Mucosa of rectum (tissue), 2 donors: ENCODE results near the gene SFRP2.
A peak's percentile ranks its signal among the peaks of the same experiment; 100 is the strongest.

Experiments used
- H3K27ac ChIP-seq, 2 donors: one replicate each; pipeline ENCODE4 v1.7.0; 2013; ENCODE audit warnings: inconsistent platforms in 2 of 2, low read depth in 2 of 2, low read length in 2 of 2
- H3K27me3 ChIP-seq, 2 donors: one replicate each; pipeline ENCODE4 v1.7.0; 2013; ENCODE audit warnings: low read length in 2 of 2; ENCODE audit not compliant: control insufficient read depth in 2 of 2, insufficient read depth in 2 of 2
- H3K36me3 ChIP-seq, 2 donors: one replicate each; pipeline ENCODE4 v1.7.0; 2013; ENCODE audit warnings: low read length in 2 of 2; ENCODE audit not compliant: control insufficient read depth in 2 of 2, insufficient read depth in 2 of 2
- H3K4me1 ChIP-seq, 2 donors: one replicate each; pipeline ENCODE4 v1.7.0; 2013; ENCODE audit warnings: low read length in 2 of 2, mild to moderate bottlenecking in 1 of 2; ENCODE audit not compliant: control insufficient read depth in 2 of 2, insufficient read depth in 2 of 2
- H3K4me3 ChIP-seq, 2 donors: one replicate each; pipeline ENCODE4 v1.7.0; 2013; ENCODE audit warnings: low read length in 2 of 2
- H3K9ac ChIP-seq, 2 donors: one replicate each; pipeline ENCODE4 v1.7.0; 2013; ENCODE audit warnings: low read length in 2 of 2, low read depth in 1 of 2, mild to moderate bottlenecking in 1 of 2
- H3K9me3 ChIP-seq, 2 donors: one replicate each; pipeline ENCODE4 v1.7.0; 2013; ENCODE audit warnings: low read length in 2 of 2; ENCODE audit not compliant: control insufficient read depth in 2 of 2
- donor health status: healthy.
- donor health status: Normal muscosa, but diverticular disease.

SFRP2 gene

DNA sequence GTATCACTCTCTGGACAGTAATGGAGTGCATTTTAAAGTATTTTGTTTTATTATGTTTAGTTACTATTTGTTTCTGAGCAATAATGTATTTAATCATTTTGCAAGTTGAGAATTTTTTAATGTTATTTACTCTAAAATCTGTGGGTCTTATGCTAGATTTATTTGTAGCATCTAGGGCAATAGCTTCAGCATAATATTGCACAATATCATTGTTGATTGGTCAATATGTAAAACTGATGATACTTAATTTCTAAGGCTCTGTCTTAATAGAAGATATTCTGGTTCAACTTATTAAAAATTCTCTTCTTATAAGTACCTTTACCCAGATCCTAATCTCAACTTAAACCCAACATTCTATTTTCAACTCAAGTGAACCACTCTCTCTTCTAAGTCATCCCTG is 11.5 kb downstream of the SFRP2 start:
- no peaks in the 10 kb centered on the region for H3K36me3 ChIP-seq
- peaks cover 0 to 3% of the 10 kb centered on the region in 2 donors for H3K9me3 ChIP-seq
- H3K4me1 ChIP-seq: no peaks in the 10 kb centered on the region
- no peak overlapping the region for H3K27ac ChIP-seq
- no peak overlapping the region for H3K9ac ChIP-seq
- peaks cover 0 to 14% of the 10 kb centered on the region in 2 donors for H3K27me3 ChIP-seq
- no peak overlapping the region for H3K4me3 ChIP-seq

GRCh38 chr4:153776601-153777000 is 12.3 kb downstream of the SFRP2 start:
- H3K4me1 ChIP-seq: no peaks in the 10 kb centered on the region
- no peak overlapping the region for H3K27ac ChIP-seq
- no peak overlapping the region for H3K9ac ChIP-seq
- no peaks in the 10 kb centered on the region for H3K36me3 ChIP-seq
- peaks cover 0 to 10% of the 10 kb centered on the region in 2 donors for H3K27me3 ChIP-seq
- H3K9me3 ChIP-seq: peaks cover 0 to 3% of the 10 kb centered on the region in 2 donors
- H3K4me3 ChIP-seq: no peak overlapping the region

GRCh38 chr4:153773236-153773690 is 15.6 kb downstream of the SFRP2 start:
- no peak overlapping the region for H3K4me3 ChIP-seq
- H3K27ac ChIP-seq: no peak overlapping the region
- peaks cover 0 to 3% of the 10 kb centered on the region in 2 donors for H3K9me3 ChIP-seq
- no peak overlapping the region for H3K9ac ChIP-seq
- peaks cover 0 to 3% of the 10 kb centered on the region in 2 donors for H3K27me3 ChIP-seq
- H3K36me3 ChIP-seq: no peaks in the 10 kb centered on the region
- H3K4me1 ChIP-seq: no peaks in the 10 kb centered on the region

DNA sequence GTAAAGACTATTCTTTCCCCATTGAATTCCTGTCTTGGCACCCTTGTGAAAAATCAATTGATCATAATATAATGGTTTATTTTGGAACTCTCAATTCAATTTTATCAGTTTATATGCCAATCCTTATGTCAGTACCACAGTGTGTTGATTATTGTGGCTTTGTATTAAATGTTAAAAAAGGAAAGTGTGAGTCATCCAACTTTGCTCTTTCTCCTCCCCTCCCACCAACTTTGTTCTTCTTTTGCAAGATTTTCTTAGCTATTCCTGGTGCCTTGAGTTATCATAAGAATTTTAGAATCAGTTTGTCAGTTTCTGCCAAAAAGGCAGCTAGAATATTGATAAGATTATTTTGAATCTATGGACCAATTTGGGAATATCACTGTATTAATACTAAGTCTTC is 17.8 kb downstream of the SFRP2 start:
- Histone ChIP-seq H3K27ac (no peak overlapping the region), H3K36me3 (no peaks in the 10 kb centered on the region), H3K4me1 (no peaks in the 10 kb centered on the region), H3K9ac (no peak overlapping the region), H3K4me3 (no peak overlapping the region), H3K9me3 (no peaks in the 10 kb centered on the region), H3K27me3 (peaks cover 0 to 3% of the 10 kb centered on the region in 2 donors)

DNA sequence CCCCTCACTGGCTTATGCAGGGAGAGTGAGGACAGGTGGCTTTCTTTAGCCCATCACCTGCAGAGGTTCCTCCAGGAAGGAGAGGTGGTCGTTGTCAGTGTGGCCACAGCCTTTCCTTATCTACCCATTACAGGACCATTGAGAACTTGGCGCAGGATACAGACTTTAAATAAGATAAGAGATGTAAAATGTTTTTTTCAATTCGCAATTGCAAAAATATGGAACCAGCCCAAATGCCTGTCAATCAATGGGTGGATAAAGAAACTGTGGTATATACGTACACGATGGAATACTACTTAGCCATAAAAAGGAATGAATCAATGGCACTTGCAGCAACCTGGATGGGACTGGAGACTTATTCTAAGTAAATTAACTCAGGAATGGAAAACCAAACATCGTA is 22.1 kb downstream of the SFRP2 start:
- H3K27ac ChIP-seq: no peak overlapping the region
- H3K4me3 ChIP-seq: no peak overlapping the region
- peaks cover 0 to 5% of the 10 kb centered on the region in 2 donors for H3K27me3 ChIP-seq
- H3K4me1 ChIP-seq: no peaks in the 10 kb centered on the region
- no peaks in the 10 kb centered on the region for H3K9me3 ChIP-seq
- H3K9ac ChIP-seq: no peak overlapping the region
- no peaks in the 10 kb centered on the region for H3K36me3 ChIP-seq

DNA sequence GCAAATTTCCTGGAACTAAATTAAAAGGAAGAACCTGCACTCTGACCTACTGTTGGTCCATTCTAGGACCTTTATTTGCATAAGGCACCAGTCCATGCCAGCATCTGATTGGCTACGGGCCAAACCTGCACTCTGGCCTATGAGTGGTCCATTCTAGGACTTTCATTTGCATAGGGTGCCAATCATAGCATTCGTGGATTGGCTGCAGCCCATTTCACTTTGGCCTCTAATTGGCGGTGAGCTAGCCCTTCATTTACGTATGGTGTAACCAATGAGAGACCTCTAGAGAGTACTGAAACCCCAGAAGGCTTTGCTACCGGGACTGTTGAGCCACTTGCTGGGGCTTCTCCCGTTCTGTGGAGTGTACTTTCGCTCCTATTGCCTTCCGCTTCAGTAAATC is 23.0 kb downstream of the SFRP2 start:
- Histone ChIP-seq H3K9me3 (no peaks in the 10 kb centered on the region), H3K4me3 (no peak overlapping the region), H3K9ac (no peak overlapping the region), H3K36me3 (no peaks in the 10 kb centered on the region), H3K4me1 (no peaks in the 10 kb centered on the region), H3K27ac (no peak overlapping the region), H3K27me3 (peaks cover 0 to 6% of the 10 kb centered on the region in 2 donors)

DNA sequence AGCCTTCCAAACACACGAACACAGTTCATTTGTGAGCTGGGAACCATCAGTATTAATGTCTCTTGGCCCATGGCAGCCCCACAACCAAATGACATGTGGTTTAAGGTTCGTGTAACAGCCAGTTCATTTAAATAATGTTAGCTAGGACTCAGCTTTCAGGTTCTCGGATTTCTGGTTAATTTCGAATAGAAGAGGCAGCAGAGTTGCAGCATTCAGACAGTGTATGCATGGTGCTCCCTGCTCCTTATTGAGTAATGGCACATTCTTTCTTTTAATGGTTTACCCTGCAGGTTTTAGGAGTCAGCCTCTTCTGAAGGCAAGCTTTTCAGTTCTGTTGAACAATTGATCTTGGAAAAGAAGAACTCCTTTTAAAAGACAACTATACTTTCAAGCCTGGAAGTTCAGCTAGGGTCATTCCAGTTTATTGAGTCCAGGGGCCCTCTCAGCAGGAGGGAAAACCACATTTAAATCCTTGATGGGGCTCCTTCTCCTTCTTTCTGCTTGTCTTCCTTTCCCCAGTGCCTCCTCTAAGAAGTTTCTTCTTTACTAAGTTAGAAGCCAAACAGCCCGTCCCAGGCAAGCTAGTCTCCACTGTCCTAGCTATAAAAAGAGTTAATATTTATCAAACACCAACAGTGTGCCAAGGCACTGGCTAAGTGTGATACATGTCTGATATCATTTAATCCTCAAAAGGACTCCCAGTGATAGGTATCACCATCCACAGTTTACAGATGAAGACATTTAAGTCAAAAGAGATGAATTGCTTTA is 24.1 kb downstream of the SFRP2 start:
- Histone ChIP-seq H3K9ac (no peak overlapping the region), H3K9me3 (no peaks in the 10 kb centered on the region), H3K27ac (no peak overlapping the region), H3K27me3 (peaks cover 0 to 10% of the 10 kb centered on the region in 2 donors), H3K36me3 (no peaks in the 10 kb centered on the region), H3K4me3 (no peak overlapping the region), H3K4me1 (no peaks in the 10 kb centered on the region)

- no peak overlapping the region for H3K9ac ChIP-seq
- H3K9me3 ChIP-seq: no peaks in the 10 kb centered on the region
- no peak overlapping the region for H3K4me3 ChIP-seq
- peaks cover 7 to 22% of the 10 kb centered on the region in 2 donors for H3K27me3 ChIP-seq
- H3K36me3 ChIP-seq: no peaks in the 10 kb centered on the region
- peaks cover 0 to 4% of the 10 kb centered on the region in 2 donors for H3K4me1 ChIP-seq
- H3K27ac ChIP-seq: no peak overlapping the region
Measured at GRCh38 chr4:153763404-153763803, 25.5 kb downstream of the SFRP2 start.

DNA sequence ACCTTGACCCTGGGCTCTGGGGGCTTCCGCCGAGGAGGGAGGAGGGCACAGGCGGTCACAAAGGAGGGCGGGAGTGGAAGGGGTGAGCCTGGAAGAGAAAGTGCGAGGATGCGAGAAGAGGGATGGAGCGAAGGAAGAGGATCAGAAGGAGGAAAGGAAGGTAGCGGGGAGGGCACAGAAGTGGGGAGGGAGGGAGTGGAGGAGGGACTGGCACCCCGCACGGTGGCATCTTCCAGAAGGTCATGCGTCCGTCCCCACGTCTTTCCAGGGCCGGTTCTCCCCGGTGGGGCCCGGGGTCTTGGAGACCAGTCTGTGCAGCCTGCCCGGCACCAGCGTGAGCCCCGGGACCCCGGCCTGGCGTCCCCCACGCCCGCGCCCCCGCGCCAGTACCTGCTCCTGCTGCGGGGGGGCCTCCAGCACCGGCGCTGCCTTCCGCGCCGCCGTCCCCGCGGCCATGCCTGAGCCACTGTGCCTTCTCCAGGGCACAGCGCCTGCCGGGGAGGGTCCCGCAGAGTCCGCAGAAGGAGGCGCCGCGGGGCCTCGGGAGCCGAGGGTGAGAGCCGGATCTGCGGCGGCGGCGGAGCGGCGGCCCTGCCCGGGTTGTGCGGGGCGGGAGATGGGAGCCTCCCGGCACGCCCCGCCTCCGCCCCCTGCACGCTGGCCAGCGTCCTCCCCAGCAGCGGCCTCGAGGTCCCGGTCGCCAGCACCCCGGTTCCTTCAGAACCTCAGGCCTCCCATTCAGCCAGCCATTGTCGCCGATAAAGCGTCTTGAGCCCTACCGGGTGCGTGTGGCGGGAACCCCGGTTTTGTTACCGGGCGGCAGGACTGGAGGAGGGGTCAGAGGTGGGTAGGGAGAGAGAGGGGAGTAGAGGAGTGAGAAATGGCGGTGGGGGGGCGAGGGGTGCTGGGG is 29.2 kb downstream of the SFRP2 start, which contains the start of gene RNF175:
RNF175 (minus strand) TSS at position 618 of the 910 bp plus-strand sequence; CDS start at position 456, 162 bp downstream.
- no peak within 1 kb of the TSS for H3K27ac ChIP-seq
- H3K36me3 ChIP-seq: no peaks in the 10 kb centered on the region
- peak within 1 kb of the TSS in 1 of 2 donors; percentile 15 for H3K4me3 ChIP-seq
- peaks cover 0 to 4% of the 10 kb centered on the region in 2 donors for H3K4me1 ChIP-seq
- H3K9ac ChIP-seq: no peak within 1 kb of the TSS
- no peaks in the 10 kb centered on the region for H3K9me3 ChIP-seq
- H3K27me3 ChIP-seq: peaks cover 7 to 29% of the 10 kb centered on the region in 2 donors
